ENCODE data around the gene AREL1.

Gene AREL1

GRCh38 chr14:74648601-74649000 is 64.3 kb downstream of the AREL1 start:
- Histone ChIP-seq H3K4me3 (ENCODE audit: low read depth, low read length) (no peak overlapping the region), H3K36me3 (ENCODE audit: control insufficient read depth, insufficient read depth, low read length) (no peaks in the 10 kb centered on the region), H3K9me3 (ENCODE audit: control insufficient read depth, insufficient read depth, low read length) (no peaks in the 10 kb centered on the region), H3K4me1 (ENCODE audit: control insufficient read depth, insufficient read depth, low read length) (peaks cover 4% of the 10 kb centered on the region; the same call in 1 of the 2 replicates), H3K27ac (ENCODE audit: low read depth, low read length) (no peak overlapping the region), H3K9ac (ENCODE audit: low read depth, low read length) (no peak overlapping the region), H3K27me3 (ENCODE audit: control insufficient read depth, insufficient read depth, low read length) (no peaks in the 10 kb centered on the region)

- H3K4me3 ChIP-seq (ENCODE audit: low read depth, low read length): no peak overlapping the region
- H3K27me3 ChIP-seq (ENCODE audit: control insufficient read depth, insufficient read depth, low read length): no peaks in the 10 kb centered on the region
- no peaks in the 10 kb centered on the region for H3K36me3 ChIP-seq (ENCODE audit: control insufficient read depth, insufficient read depth, low read length)
- no peak overlapping the region for H3K27ac ChIP-seq (ENCODE audit: low read depth, low read length)
- no peak overlapping the region for H3K9ac ChIP-seq (ENCODE audit: low read depth, low read length)
- peaks cover 4% of the 10 kb centered on the region; the same call in 1 of the 2 replicates for H3K4me1 ChIP-seq (ENCODE audit: control insufficient read depth, insufficient read depth, low read length)
- no peaks in the 10 kb centered on the region for H3K9me3 ChIP-seq (ENCODE audit: control insufficient read depth, insufficient read depth, low read length)
These were observed 65.0 kb downstream of the AREL1 start for GRCh38 chr14:74647678-74648461.

GRCh38 chr14:74647061-74647677 is 65.7 kb downstream of the AREL1 start:
- H3K9ac ChIP-seq (ENCODE audit: low read depth, low read length): no peak overlapping the region
- H3K9me3 ChIP-seq (ENCODE audit: control insufficient read depth, insufficient read depth, low read length): no peaks in the 10 kb centered on the region
- no peaks in the 10 kb centered on the region for H3K36me3 ChIP-seq (ENCODE audit: control insufficient read depth, insufficient read depth, low read length)
- H3K4me3 ChIP-seq (ENCODE audit: low read depth, low read length): no peak overlapping the region
- peaks cover 4% of the 10 kb centered on the region; the same call in 1 of the 2 replicates for H3K4me1 ChIP-seq (ENCODE audit: control insufficient read depth, insufficient read depth, low read length)
- no peaks in the 10 kb centered on the region for H3K27me3 ChIP-seq (ENCODE audit: control insufficient read depth, insufficient read depth, low read length)
- H3K27ac ChIP-seq (ENCODE audit: low read depth, low read length): no peak overlapping the region

- Histone ChIP-seq H3K9me3 (ENCODE audit: control insufficient read depth, insufficient read depth, low read length) (no peaks in the 10 kb centered on the region), H3K4me3 (ENCODE audit: low read depth, low read length) (no peak overlapping the region), H3K9ac (ENCODE audit: low read depth, low read length) (no peak overlapping the region), H3K36me3 (ENCODE audit: control insufficient read depth, insufficient read depth, low read length) (no peaks in the 10 kb centered on the region), H3K27ac (ENCODE audit: low read depth, low read length) (no peak overlapping the region), H3K4me1 (ENCODE audit: control insufficient read depth, insufficient read depth, low read length) (peaks cover 4% of the 10 kb centered on the region; the same call in 1 of the 2 replicates), H3K27me3 (ENCODE audit: control insufficient read depth, insufficient read depth, low read length) (no peaks in the 10 kb centered on the region)
These were observed 67.0 kb downstream of the AREL1 start for GRCh38 chr14:74645756-74646470.

- H3K27ac ChIP-seq (ENCODE audit: low read depth, low read length): no peak overlapping the region
- H3K27me3 ChIP-seq (ENCODE audit: control insufficient read depth, insufficient read depth, low read length): no peaks in the 10 kb centered on the region
- H3K4me3 ChIP-seq (ENCODE audit: low read depth, low read length): no peak overlapping the region
- no peaks in the 10 kb centered on the region for H3K36me3 ChIP-seq (ENCODE audit: control insufficient read depth, insufficient read depth, low read length)
- H3K9me3 ChIP-seq (ENCODE audit: control insufficient read depth, insufficient read depth, low read length): no peaks in the 10 kb centered on the region
- no peak overlapping the region for H3K9ac ChIP-seq (ENCODE audit: low read depth, low read length)
- peaks cover 4% of the 10 kb centered on the region; the same call in 1 of the 2 replicates for H3K4me1 ChIP-seq (ENCODE audit: control insufficient read depth, insufficient read depth, low read length)
These were observed 67.6 kb downstream of the AREL1 start for GRCh38 chr14:74645244-74645643.

GRCh38 chr14:74641601-74642391 is 71.1 kb downstream of the AREL1 start:
- Histone ChIP-seq H3K27ac (ENCODE audit: low read depth, low read length) (no peak overlapping the region), H3K9ac (ENCODE audit: low read depth, low read length) (no peak overlapping the region)

GRCh38 chr14:74638966-74639365 is 73.9 kb downstream of the AREL1 start:
- Histone ChIP-seq H3K9ac (ENCODE audit: low read depth, low read length) (no peak overlapping the region), H3K4me1 (ENCODE audit: control insufficient read depth, insufficient read depth, low read length) (peaks cover 6% of the 10 kb centered on the region; the same call in 1 of the 2 replicates), H3K9me3 (ENCODE audit: control insufficient read depth, insufficient read depth, low read length) (no peaks in the 10 kb centered on the region), H3K27ac (ENCODE audit: low read depth, low read length) (no peak overlapping the region), H3K36me3 (ENCODE audit: control insufficient read depth, insufficient read depth, low read length) (no peaks in the 10 kb centered on the region), H3K27me3 (ENCODE audit: control insufficient read depth, insufficient read depth, low read length) (no peaks in the 10 kb centered on the region), H3K4me3 (ENCODE audit: low read depth, low read length) (no peak overlapping the region)

More at GRCh38 chr14:74641601-74642391, 71.1 kb downstream of the AREL1 start:
- Histone ChIP-seq H3K36me3 (ENCODE audit: control insufficient read depth, insufficient read depth, low read length) (no peaks in the 10 kb centered on the region), H3K4me3 (ENCODE audit: low read depth, low read length) (no peak overlapping the region), H3K9me3 (ENCODE audit: control insufficient read depth, insufficient read depth, low read length) (no peaks in the 10 kb centered on the region), H3K4me1 (ENCODE audit: control insufficient read depth, insufficient read depth, low read length) (peaks cover 2% of the 10 kb centered on the region; the same call in 1 of the 2 replicates), H3K27me3 (ENCODE audit: control insufficient read depth, insufficient read depth, low read length) (no peaks in the 10 kb centered on the region)

GRCh38 chr14:74638066-74638465 is 74.8 kb downstream of the AREL1 start:
- Histone ChIP-seq H3K4me1 (ENCODE audit: control insufficient read depth, insufficient read depth, low read length) (peaks cover 6% of the 10 kb centered on the region; the same call in 1 of the 2 replicates), H3K36me3 (ENCODE audit: control insufficient read depth, insufficient read depth, low read length) (no peaks in the 10 kb centered on the region), H3K9me3 (ENCODE audit: control insufficient read depth, insufficient read depth, low read length) (no peaks in the 10 kb centered on the region), H3K27ac (ENCODE audit: low read depth, low read length) (no peak overlapping the region), H3K27me3 (ENCODE audit: control insufficient read depth, insufficient read depth, low read length) (no peaks in the 10 kb centered on the region), H3K9ac (ENCODE audit: low read depth, low read length) (no peak overlapping the region), H3K4me3 (ENCODE audit: low read depth, low read length) (no peak overlapping the region)

GRCh38 chr14:74637178-74637550 is 75.7 kb downstream of the AREL1 start:
- Histone ChIP-seq H3K27me3 (ENCODE audit: control insufficient read depth, insufficient read depth, low read length) (no peaks in the 10 kb centered on the region), H3K9ac (ENCODE audit: low read depth, low read length) (no peak overlapping the region), H3K9me3 (ENCODE audit: control insufficient read depth, insufficient read depth, low read length) (no peaks in the 10 kb centered on the region), H3K4me1 (ENCODE audit: control insufficient read depth, insufficient read depth, low read length) (peaks cover 9% of the 10 kb centered on the region), H3K27ac (ENCODE audit: low read depth, low read length) (no peak overlapping the region), H3K36me3 (ENCODE audit: control insufficient read depth, insufficient read depth, low read length) (no peaks in the 10 kb centered on the region), H3K4me3 (ENCODE audit: low read depth, low read length) (no peak overlapping the region)

GRCh38 chr14:74636424-74637177 is 76.3 kb downstream of the AREL1 start:
- Histone ChIP-seq H3K4me1 (ENCODE audit: control insufficient read depth, insufficient read depth, low read length) (peaks cover 15% of the 10 kb centered on the region), H3K9me3 (ENCODE audit: control insufficient read depth, insufficient read depth, low read length) (no peaks in the 10 kb centered on the region), H3K4me3 (ENCODE audit: low read depth, low read length) (no peak overlapping the region), H3K27me3 (ENCODE audit: control insufficient read depth, insufficient read depth, low read length) (no peaks in the 10 kb centered on the region), H3K27ac (ENCODE audit: low read depth, low read length) (no peak overlapping the region), H3K36me3 (ENCODE audit: control insufficient read depth, insufficient read depth, low read length) (no peaks in the 10 kb centered on the region), H3K9ac (ENCODE audit: low read depth, low read length) (no peak overlapping the region)
